Cardiac muscle cell (in vitro differentiated cells and primary cell): ENCODE measurements around the gene PPP3CA. TPM values are rescaled to one million over a fixed set of nuclear protein-coding genes. Genes with fewer than 3 reads are reported as not detected.

ENCODE experiments used
- DNase-seq, 2 donors: peaks; one replicate each; pipeline versions ENCODE4 v3.0.0 to v3.0.0-alpha.2; 2010 to 2017; ENCODE audit warnings: low read depth in 1 of 2, low spot score in 1 of 2
- H3K27ac ChIP-seq: fragments of 200-600 bp; sonication (generic); 2 replicates; pipeline ENCODE4 v1.5.1; 2016
- H3K27me3 ChIP-seq: fragments of 200-600 bp; sonication (generic); 2 replicates; pipeline ENCODE4 v1.6.0; 2016; ENCODE audit warnings: control low read depth
- H3K36me3 ChIP-seq: fragments of 200-600 bp; sonication (generic); 2 replicates; pipeline ENCODE4 v1.5.1; 2016; ENCODE audit warnings: control low read depth
- H3K4me1 ChIP-seq: fragments of 200-600 bp; sonication (generic); 2 replicates; pipeline ENCODE4 v1.8.1; 2017; ENCODE audit warnings: low read depth, mild to moderate bottlenecking, mixed run types
- H3K4me3 ChIP-seq: fragments of 200-600 bp; sonication (generic); 2 replicates; pipeline ENCODE4 v1.5.1; 2016; ENCODE audit warnings: mild to moderate bottlenecking
- H3K9me3 ChIP-seq: fragments of 200-600 bp; sonication (generic); 2 replicates; pipeline ENCODE4 v1.5.1; 2017; ENCODE audit warnings: low read depth, mild to moderate bottlenecking, control low read depth
- polyA plus RNA-seq: library from polyadenylated mRNA; unstranded; fragments of >200 nt; fragmentation: Nextera tagmentation; extraction: Ambion mirVana; gene quantifications from 2 replicates; pipeline ENCODE4 v1.2.1, GENCODE V29; 2016
- total RNA-seq: library from RNA; depleted of rRNA; stranded (reverse); fragments of >200 nt; gene quantifications from 2 replicates; pipeline ENCODE4 v1.2.3, GENCODE V29; 2016
- TF ChIP-seq, protein P1 (sequence below): IDR thresholded peaks from 2 replicates; pipeline ENCODE4 v1.5.1; 2012; ENCODE audit warnings: low read depth, mild to moderate bottlenecking, low read length

The PPP3CA gene
- total and polyA plus RNA-seq, 2 experiments from 2014 or later: 8.2 to 21.3 TPM

GRCh38 chr4:101078950-101079349 lies 268.4 kb downstream of the PPP3CA start:
- TF ChIP-seq, protein P1, sequence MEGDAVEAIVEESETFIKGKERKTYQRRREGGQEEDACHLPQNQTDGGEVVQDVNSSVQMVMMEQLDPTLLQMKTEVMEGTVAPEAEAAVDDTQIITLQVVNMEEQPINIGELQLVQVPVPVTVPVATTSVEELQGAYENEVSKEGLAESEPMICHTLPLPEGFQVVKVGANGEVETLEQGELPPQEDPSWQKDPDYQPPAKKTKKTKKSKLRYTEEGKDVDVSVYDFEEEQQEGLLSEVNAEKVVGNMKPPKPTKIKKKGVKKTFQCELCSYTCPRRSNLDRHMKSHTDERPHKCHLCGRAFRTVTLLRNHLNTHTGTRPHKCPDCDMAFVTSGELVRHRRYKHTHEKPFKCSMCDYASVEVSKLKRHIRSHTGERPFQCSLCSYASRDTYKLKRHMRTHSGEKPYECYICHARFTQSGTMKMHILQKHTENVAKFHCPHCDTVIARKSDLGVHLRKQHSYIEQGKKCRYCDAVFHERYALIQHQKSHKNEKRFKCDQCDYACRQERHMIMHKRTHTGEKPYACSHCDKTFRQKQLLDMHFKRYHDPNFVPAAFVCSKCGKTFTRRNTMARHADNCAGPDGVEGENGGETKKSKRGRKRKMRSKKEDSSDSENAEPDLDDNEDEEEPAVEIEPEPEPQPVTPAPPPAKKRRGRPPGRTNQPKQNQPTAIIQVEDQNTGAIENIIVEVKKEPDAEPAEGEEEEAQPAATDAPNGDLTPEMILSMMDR: no peak
- Histone ChIP-seq H3K4me3 (no peak overlapping the region), H3K36me3 (no peaks in the 10 kb centered on the region), H3K9me3 (no peaks in the 10 kb centered on the region), H3K27ac (no peak overlapping the region), H3K4me1 (no peaks in the 10 kb centered on the region), H3K27me3 (no peaks in the 10 kb centered on the region)
- no peak for DNase-seq

DNA sequence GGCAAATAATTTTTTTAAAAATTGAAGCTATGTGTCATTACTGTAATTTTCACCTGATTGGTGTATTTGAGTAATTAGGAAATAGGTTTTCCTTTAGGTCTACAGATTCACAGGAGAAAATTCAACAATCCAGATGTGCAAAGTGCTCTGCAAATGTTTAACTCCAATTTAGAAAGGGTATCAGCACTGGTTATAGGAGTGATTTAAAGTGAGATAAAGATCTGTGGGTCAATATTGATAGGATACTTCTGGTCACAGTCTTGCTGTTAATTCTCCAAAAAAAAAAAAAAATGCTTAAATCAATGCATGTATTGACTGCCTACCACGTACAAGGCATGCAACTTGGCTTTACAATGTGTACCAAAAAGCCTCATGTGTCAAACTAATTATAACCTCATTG lies 271.3 kb downstream of the PPP3CA start:
- Histone ChIP-seq H3K9me3 (no peaks in the 10 kb centered on the region), H3K27ac (no peak overlapping the region), H3K27me3 (no peaks in the 10 kb centered on the region), H3K4me3 (no peak overlapping the region), H3K36me3 (no peaks in the 10 kb centered on the region), H3K4me1 (peaks cover 2% of the 10 kb centered on the region)
- no peak for DNase-seq
- TF ChIP-seq, protein P1: no peak

DNA sequence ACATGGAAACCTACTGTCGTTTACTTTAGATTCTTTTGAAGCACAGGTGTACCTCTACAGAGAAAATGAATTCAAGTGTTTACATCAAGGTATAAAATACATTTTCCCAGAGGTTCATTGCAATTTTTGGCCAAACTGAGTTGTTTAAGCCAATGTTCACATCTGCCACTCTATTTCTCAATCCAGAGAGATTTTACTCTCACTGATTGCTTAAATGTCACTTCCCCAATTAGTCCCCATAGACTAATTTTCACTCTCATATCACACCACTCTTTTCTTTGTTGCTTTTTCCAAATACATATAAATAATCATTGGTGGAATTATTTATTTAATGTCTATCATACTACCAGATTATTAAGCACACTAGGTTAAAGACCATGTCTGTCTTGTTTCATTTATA lies 271.8 kb downstream of the PPP3CA start:
- Histone ChIP-seq H3K4me1 (peaks cover 5% of the 10 kb centered on the region), H3K36me3 (no peaks in the 10 kb centered on the region), H3K9me3 (no peaks in the 10 kb centered on the region), H3K27me3 (no peaks in the 10 kb centered on the region), H3K4me3 (no peak overlapping the region), H3K27ac (no peak overlapping the region)
- TF ChIP-seq, protein P1: no peak
- no peak for DNase-seq

DNA sequence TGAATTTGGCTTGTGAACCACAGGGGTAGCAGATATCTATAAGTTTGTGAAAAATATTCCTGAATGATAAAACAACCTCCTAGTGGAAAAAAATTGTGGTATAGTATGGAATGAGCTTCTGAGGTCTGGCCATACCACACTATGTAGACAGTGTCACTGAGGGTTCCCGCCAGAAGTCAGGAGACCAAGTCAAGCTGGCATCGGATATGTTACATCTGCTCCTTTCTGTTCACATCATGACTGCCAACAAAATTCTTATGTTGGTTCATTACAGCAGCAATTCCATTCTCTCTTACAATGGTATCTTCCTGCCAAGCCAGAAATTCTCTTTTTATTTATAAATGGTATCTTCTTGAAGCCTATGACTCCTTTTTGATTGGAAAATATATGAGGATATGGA lies 273.0 kb downstream of the PPP3CA start:
- Histone ChIP-seq H3K4me3 (no peak overlapping the region), H3K27ac (no peak overlapping the region), H3K27me3 (no peaks in the 10 kb centered on the region), H3K36me3 (no peaks in the 10 kb centered on the region), H3K9me3 (no peaks in the 10 kb centered on the region), H3K4me1 (peaks cover 5% of the 10 kb centered on the region)
- TF ChIP-seq, protein P1: no peak
- DNase-seq: no peak

DNA sequence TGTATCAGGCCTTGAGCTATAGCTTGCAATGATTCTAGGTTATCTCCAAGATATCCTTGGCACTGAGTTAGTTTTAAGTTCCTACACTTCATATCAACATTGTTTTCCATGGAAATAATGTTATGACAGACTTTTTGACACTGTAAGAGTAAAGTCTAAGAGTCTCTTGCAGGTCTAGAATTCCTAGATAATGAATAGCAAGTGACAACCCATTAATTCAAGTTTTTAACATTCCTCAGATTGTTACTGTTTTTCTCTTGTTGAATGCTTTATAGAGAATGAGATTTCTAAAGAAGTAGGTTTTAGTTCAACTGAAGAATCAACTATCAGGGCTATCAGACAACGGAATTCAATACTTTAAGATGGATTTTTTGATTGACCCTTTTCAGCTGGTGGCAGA lies 276.1 kb downstream of the PPP3CA start:
- Histone ChIP-seq H3K4me3 (no peak overlapping the region), H3K27ac (peak overlapping the region; percentile 57), H3K9me3 (no peaks in the 10 kb centered on the region), H3K4me1 (peaks cover 5% of the 10 kb centered on the region), H3K36me3 (no peaks in the 10 kb centered on the region), H3K27me3 (no peaks in the 10 kb centered on the region)
- TF ChIP-seq, protein P1: no peak
- DNase-seq: no peak

- H3K9me3 ChIP-seq: no peaks in the 10 kb centered on the region
- TF ChIP-seq, protein P1: no peak
- no peak overlapping the region for H3K4me3 ChIP-seq
- H3K4me1 ChIP-seq: peaks cover 11% of the 10 kb centered on the region
- no peaks in the 10 kb centered on the region for H3K36me3 ChIP-seq
- no peaks in the 10 kb centered on the region for H3K27me3 ChIP-seq
- no peak overlapping the region for H3K27ac ChIP-seq
- DNase-seq: no peak
Measured at GRCh38 chr4:101068115-101068514, 279.2 kb downstream of the PPP3CA start.
